Neural progenitor cell (in vitro differentiated cells): ENCODE measurements around the gene ABCA8.

Experiments
- CTCF ChIP-seq: fragments of 200-600 bp; sonication (generic); IDR thresholded peaks from 2 replicates; pipeline ENCODE4 v1.5.1; 2017; ENCODE audit warnings: antibody characterized with exemption, mild to moderate bottlenecking
- EZH2 ChIP-seq: fragments of 200-600 bp; sonication (generic); IDR thresholded peaks from 2 replicates; pipeline ENCODE4 v1.6.1; 2017; ENCODE audit warnings: antibody characterized with exemption, mild to moderate bottlenecking, moderate library complexity
- EZH2phosphoT487 ChIP-seq: fragments of 200-600 bp; sonication (generic); IDR thresholded peaks from 2 replicates; pipeline ENCODE4 v1.6.1; 2017; ENCODE audit warnings: antibody characterized with exemption

- TF ChIP-seq CTCF (no peak), EZH2phosphoT487 (no peak), EZH2 (no peak)
Measured at GRCh38 chr17:68870161-68870826, 84.9 kb downstream of the ABCA8 start.
